Measurements from ENCODE around the gene DEGS2. TPM values are rescaled to one million over a fixed set of nuclear protein-coding genes. Genes with fewer than 3 reads are reported as not detected.

The DEGS2 gene
- total and polyA plus RNA-seq, 4 donors, result 3.6 to 7.4 (median 5.7) TPM

- DNase-seq (no peak), ATAC-seq (ENCODE audit: insufficient read depth, low FRiP score) (no peak)
- H3K9me3 ChIP-seq (ENCODE audit: control insufficient read depth in 4 of 4, insufficient read depth in 3 of 4, low read length in 3 of 4), result peaks cover 0 to 2% (median 0%) of the 10 kb centered on the region in 4 donors
- H3K27me3 ChIP-seq (ENCODE audit: control insufficient read depth in 3 of 3, insufficient read depth in 3 of 3, low read length in 2 of 3), result no peaks in the 10 kb centered on the region
- no peak overlapping the region for H3K9ac ChIP-seq (ENCODE audit: insufficient read depth in 1 of 2, low read length in 2 of 2)
- no peak for TF ChIP-seq CTCF (IDR thresholded peaks at IDR 0.05; ENCODE audit: control extremely low read depth, extremely low read depth)
- H3K4me3 ChIP-seq, result no peak overlapping the region
- no peak overlapping the region for H3K27ac ChIP-seq (ENCODE audit: low read depth in 1 of 2, low read length in 1 of 2)
- 94 to 96% methylated on average over 12 of the region's 12 CpGs for WGBS, 2 donors
- peaks cover 0 to 53% (median 29%) of the 10 kb centered on the region in 4 donors for H3K36me3 ChIP-seq (ENCODE audit: control insufficient read depth in 4 of 4, insufficient read depth in 4 of 4, low read length in 4 of 4)
- H3K4me1 ChIP-seq (ENCODE audit: control insufficient read depth in 5 of 5, insufficient read depth in 5 of 5, low read length in 5 of 5), result peaks cover 0 to 5% (median 2%) of the 10 kb centered on the region in 5 donors
Measured at GRCh38 chr14:100127853-100128455, 31.5 kb downstream of the DEGS2 start.

GRCh38 chr14:100126401-100126800 lies 33.0 kb downstream of the DEGS2 start:
- Histone ChIP-seq H3K9ac (ENCODE audit: insufficient read depth in 1 of 2, low read length in 2 of 2) (no peak overlapping the region), H3K9me3 (ENCODE audit: control insufficient read depth in 4 of 4, insufficient read depth in 3 of 4, low read length in 3 of 4) (peaks cover 0 to 2% (median 0%) of the 10 kb centered on the region in 4 donors), H3K4me1 (ENCODE audit: control insufficient read depth in 5 of 5, insufficient read depth in 5 of 5, low read length in 5 of 5) (peaks cover 0 to 11% (median 5%) of the 10 kb centered on the region in 5 donors), H3K27me3 (ENCODE audit: control insufficient read depth in 3 of 3, insufficient read depth in 3 of 3, low read length in 2 of 3) (no peaks in the 10 kb centered on the region), H3K4me3 (no peak overlapping the region), H3K27ac (ENCODE audit: low read depth in 1 of 2, low read length in 1 of 2) (no peak overlapping the region), H3K36me3 (ENCODE audit: control insufficient read depth in 4 of 4, insufficient read depth in 4 of 4, low read length in 4 of 4) (peaks cover 0 to 47% (median 28%) of the 10 kb centered on the region in 4 donors)
- DNase-seq, result no peak
- no peak for TF ChIP-seq CTCF (IDR thresholded peaks at IDR 0.05; ENCODE audit: control extremely low read depth, extremely low read depth)
- no peak for ATAC-seq (ENCODE audit: insufficient read depth, low FRiP score)
- 92 to 93% methylated on average over 13 of the region's 13 CpGs for WGBS, 2 donors

GRCh38 chr14:100124551-100125088 lies 34.8 kb downstream of the DEGS2 start:
- DNase-seq (no peak), ATAC-seq (ENCODE audit: insufficient read depth, low FRiP score) (no peak)
- Histone ChIP-seq H3K9ac (ENCODE audit: insufficient read depth in 1 of 2, low read length in 2 of 2) (no peak overlapping the region), H3K4me1 (ENCODE audit: control insufficient read depth in 5 of 5, insufficient read depth in 5 of 5, low read length in 5 of 5) (peaks cover 0 to 11% (median 1%) of the 10 kb centered on the region in 5 donors), H3K27ac (ENCODE audit: low read depth in 1 of 2, low read length in 1 of 2) (no peak overlapping the region), H3K4me3 (no peak overlapping the region), H3K9me3 (ENCODE audit: control insufficient read depth in 4 of 4, insufficient read depth in 3 of 4, low read length in 3 of 4) (no peaks in the 10 kb centered on the region), H3K27me3 (ENCODE audit: control insufficient read depth in 3 of 3, insufficient read depth in 3 of 3, low read length in 2 of 3) (no peaks in the 10 kb centered on the region), H3K36me3 (ENCODE audit: control insufficient read depth in 4 of 4, insufficient read depth in 4 of 4, low read length in 4 of 4) (peaks cover 0 to 39% (median 25%) of the 10 kb centered on the region in 4 donors)
- TF ChIP-seq CTCF (IDR thresholded peaks at IDR 0.05; ENCODE audit: control extremely low read depth, extremely low read depth), result no peak
- 94 to 96% methylated on average over 20 of the region's 20 CpGs for WGBS, 2 donors
